ENCODE measurements around the gene SLC6A12.
A peak's percentile ranks its signal among the peaks of the same experiment; 100 is the strongest.
"Not testable (repeated sequence)": the region's sequence is repeated elsewhere in the genome, so short reads cannot be mapped to it uniquely, and the experiment has no call there.

SLC6A12 gene

DNA sequence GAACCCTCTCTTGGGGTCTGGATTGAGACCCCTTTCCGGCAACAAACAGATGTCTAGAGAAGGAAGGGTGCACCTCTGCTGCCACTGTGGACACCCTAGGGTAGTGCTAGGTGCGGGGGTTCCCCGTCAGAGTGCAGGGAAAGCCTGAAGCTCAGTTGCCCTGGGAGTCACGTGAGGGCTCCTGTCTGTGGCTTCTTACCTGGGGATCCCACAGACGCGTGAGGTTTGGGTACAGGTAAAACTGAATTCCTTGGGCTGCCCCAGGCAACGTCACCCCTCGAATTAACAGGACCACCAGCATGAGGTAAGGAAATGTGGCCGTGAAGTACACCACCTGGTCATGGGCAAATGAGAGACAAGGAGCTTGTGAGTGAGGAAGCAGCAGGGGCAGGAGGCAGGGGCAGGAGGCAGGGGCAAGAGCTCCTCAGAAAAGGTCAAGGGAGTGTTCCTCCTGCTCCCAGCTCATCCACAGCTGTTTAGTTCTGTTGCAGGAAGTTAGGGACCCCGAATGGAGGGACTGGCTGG is 21.0 kb upstream of the SLC6A12 start:
- no peak for DNase-seq (ENCODE audit: low read depth)

DNA sequence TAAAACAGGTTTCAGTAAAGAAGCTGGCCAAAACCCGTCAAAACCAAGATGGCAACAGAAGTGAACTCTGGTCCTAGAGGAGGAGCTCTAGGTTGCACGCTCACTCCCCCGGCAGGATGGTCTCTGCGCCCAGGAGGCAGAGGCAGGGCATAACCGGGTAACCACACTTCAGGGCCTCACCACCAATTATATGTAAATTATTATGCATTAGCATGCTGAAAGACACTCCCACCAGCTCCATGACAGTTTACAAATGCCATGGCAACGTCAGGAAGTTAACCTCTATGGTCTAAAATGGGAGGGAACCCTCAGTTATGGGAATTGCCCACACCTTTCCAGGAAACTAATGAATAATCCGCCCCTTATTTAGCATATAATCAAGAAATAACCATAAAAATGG is 20.1 kb upstream of the SLC6A12 start:
- no peak for DNase-seq (ENCODE audit: low read depth)

DNA sequence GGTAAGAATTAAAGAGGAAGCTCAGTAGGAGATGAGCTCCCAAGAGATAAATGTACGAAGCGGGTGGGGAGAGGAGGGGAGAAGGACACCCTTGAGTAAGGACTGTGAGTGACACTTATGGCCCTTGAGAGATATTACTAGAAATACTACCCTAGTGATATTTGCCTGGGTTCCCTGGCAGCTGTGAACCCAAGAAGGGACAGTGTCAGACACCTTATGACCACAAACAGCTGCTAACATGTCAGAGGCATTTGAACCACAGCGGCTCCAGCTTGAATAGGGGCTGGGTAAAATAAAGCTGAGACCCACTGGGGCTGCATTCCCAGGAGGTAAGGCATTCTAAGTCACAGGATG is 19.6 kb upstream of the SLC6A12 start:
- no peak for DNase-seq (ENCODE audit: low read depth)

DNA sequence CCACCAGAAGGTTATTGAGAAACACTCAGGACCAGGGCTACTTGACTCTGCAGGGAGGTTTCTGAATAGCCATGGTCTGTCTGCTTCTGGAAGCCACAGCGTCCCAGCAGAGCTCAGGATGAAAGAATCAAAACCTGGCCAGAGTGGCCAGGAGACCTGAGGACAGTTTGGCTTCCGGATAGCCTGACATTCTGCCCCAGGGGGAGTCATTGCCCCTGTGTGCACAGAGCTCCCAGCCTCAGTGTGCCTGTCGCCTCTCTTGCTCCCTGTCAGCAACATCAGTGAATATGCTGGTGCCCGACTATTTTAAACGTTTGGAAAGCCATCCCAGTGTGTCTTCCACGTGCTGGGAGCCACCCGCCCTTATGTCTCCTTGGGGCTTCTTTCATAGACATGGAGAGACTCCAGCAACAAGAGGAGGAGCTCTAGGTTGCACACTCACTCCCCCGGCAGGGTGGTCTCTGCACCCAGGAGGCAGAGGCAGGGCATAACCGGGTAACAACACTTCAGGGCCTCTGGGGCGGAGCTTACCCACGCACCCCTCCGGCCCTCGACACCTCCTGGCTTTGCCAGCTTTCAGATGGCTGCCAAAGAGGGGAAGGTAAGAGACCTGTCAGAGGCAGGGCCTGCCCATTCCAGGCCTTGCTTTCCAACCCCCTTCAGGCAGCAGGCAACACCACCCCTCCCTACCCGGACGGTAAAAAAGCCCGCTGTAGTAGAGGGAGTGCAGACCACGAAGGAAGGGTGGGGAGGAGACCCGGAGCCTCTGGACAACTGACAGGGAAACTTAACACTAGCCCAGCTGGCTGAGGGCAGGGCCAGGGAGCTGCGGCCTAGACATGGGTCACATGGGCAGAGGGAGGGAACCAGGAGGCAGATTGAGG is 19.0 kb upstream of the SLC6A12 start:
- no peak for DNase-seq (ENCODE audit: low read depth)

DNA sequence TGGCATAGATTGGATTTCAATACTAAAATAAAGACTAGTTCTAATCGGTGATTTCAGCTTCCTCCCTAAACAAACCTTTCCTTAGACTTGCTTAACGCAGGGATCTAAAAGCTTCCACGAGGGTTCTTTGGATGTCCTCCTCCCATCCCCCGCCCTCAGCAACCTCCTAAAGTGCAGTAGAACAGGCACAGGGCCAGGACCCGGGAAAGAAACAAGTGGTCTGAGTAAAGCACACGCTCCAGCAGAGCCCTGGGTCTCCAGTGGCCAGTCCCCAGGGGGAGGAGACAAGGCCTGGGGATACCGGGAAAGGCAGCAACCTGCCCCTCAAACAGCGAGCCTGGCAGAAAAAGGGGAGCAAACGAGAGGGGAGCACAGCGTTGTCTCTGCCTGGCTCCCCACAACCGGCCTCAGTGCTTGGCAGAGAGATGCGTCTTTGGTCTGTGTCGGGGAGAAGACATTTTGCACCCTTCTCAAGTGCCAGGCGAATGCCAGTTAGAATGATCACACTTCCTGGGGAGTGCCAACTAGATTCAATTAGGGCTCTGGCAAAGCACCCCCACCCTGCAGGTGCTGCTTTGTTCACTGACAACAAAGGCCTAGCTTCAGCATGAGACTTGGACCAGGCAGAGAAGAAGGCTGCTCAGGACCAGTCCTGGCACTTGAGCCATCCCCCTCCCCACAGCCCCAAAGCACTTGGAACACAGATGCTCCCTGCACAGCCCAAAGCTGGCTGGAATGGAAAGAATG is 17.1 kb upstream of the SLC6A12 start:
- DNase-seq (ENCODE audit: low read depth): no peak

DNA sequence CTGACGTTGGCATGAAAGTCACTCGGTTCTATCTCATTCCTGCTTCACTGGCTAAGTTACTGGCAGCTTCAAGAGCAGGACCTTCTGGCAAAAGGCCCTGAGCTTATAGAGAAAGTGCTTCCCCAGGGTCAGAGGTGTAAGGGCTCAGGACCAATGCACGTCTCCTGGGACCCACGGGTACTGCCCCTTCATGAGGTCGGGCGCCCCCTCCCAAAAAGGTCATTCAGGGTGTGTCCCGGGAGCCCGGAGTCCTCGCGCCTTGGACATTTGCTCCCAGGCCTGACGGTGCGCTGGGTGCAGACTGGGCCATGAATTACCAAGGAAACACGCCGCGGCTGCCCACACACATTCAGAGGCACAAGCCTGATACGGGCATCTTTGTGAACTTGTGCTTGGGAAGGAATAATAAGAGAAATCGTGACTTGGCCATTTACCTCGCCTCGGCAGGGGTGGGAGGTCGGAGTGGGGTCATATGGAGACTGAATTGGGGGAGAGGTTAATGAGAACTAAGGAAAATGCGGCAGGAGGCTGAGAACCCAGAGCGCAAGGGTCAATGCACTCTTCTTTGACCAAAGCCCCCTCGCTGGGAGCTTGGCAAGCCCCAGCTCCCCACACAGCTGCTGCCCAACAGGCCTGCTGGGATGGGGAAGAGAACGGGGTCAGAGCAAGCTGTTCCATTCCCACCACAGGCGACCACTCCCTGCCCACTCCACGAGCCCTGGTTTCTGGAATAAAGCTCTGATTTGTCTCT is 15.7 kb upstream of the SLC6A12 start:
- DNase-seq (ENCODE audit: low read depth): no peak

DNA sequence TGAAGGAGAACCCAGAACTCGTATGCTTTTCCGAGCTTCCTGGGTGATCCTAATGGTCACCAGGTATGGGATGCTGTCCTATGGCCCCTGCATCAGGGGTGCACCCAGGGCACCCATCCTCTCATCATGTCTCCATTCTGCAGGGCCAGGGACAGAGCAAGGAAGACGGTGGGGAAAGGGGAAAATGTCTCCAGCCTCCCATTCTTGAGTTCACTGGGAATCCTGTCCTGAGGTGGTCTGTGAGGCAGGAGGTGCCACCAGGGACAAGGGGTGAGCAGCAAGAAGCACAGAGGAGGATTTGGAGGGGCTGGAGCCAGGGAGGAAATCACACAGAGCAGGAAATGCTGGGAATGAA is 14.9 kb upstream of the SLC6A12 start:
- DNase-seq (ENCODE audit: low read depth): no peak

DNA sequence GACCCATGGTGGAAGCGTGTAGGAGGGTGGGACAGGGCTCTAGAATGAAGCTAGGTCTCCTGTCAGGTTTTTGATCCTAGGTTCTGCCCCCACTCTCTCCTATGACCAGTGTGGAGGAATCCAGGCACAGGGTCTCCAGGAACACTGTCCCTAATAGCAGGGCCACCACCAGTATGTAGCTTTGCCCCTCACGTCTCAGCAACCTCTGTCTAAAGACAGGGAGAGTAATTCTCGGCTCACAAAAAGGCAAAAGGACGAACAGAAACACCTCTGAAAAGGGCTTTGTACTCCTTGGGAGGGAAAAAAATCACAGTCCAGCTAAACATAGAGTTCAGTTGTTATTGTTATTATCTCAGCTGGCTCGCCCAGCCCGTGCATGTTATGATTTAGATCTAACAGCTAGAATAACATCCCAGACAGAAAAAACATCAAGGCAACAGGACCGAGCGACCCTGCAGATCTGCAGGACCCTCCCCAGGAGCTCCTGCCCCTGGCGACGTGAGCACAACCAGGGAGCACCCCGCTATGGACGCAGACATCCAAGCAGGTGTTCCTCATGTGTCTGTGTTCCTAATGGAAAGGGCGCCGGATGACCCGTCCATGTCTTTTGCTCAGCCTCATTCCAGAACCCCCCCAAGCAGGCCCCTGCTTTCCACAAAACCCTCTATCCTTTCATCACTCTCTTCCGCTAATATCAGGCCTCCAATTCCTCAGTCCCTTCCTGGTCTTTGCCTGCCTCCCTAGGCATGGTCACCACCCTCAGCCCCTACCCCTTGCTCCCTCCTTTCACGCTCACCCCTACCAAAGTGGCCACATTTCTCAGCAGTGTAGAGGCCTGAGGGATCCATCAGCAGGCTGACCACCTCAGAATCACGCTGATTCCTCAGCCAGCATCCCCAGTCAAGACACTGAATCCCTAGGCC is 14.2 kb upstream of the SLC6A12 start:
- no peak for DNase-seq (ENCODE audit: low read depth)

DNA sequence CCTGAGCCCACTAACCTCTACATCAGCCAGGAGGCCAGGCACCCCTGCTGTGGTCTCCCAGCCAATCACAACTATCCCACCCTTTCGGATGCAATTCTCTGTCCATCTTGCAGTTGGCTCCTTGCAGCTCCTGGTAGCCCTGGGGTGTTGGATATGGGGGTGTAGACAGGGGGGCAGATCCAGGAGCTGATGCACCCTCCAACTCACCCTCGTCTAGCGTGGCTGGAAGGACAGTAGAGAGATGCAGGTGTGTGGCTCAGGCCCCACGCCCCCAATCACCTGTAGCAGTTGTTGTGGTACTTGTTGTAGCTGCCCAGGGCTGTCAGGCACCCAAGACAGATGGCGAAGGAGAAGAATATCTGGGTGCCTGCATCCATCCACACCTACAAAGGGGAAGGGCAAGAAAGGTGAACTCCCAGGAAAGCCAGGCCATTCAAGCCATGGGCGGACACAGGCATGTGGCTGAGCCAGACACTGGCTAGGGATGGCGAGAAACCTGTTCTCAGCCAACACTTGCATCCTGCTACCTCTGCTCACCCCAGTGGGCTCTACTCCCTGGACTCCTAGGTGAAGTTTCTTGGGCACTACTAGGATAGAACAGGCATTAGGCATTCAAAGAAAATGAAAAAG is 13.4 kb upstream of the SLC6A12 start:
- DNase-seq (ENCODE audit: low read depth): no peak

DNA sequence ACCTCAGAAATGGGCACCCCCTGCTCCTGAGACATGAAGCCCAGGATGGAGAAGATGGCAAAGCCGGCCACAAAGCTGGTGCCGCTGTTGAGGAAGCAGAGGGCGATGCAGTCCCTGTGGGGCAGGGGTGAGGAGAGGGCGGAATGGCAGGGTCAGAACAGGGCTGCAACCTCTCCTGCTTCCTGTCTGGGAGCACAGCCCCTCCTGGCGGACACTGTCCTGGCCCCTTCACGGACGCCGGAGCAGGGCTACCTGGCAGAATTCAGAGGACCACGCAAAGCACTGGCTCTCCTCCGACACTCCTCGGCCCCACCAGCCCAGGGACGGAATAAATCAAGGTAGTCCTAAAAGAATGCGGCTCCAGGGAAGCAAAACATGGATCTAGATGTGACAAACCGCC is 12.4 kb upstream of the SLC6A12 start:
- no peak for DNase-seq (ENCODE audit: low read depth)

DNA sequence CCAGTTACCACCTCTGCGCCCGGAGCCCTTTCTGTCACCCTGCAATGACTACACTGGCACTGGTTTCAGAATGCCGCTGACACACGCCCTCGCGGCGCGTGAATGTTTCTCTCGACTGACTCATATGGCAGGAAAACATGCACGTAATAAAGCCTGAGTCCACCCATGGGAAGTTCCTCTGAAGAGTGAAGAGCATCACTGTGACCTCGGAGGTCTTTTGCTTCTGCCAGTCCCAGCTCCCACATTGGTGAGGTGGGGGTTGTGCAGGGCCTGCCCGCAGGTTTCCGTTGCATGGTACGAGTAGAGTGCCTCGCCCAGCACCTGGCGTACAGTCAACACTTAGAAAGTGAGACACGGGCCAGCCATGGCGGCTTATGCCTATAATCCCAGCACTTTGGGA is 11.1 kb upstream of the SLC6A12 start:
- no peak for DNase-seq (ENCODE audit: low read depth)

DNA sequence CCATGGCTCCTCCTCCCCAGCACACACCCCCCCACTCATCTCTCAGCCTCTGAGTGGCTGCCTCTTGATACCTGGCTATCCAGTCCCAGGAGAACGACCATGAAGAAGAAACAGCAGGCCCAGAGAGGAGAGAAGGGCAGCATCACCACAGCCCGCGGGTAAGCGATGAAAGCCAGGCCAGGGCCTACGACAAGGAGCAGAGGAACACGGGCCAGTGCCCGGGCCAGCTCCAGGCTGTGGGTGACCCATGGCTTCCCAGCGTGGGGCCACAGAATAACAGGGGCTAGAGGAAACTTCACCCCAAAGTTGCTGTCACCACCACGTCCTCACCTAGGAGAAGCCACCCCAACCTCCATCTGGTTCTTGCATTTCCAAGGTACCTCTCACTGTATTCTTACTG is 10.4 kb upstream of the SLC6A12 start:
- no peak for DNase-seq (ENCODE audit: low read depth)

DNA sequence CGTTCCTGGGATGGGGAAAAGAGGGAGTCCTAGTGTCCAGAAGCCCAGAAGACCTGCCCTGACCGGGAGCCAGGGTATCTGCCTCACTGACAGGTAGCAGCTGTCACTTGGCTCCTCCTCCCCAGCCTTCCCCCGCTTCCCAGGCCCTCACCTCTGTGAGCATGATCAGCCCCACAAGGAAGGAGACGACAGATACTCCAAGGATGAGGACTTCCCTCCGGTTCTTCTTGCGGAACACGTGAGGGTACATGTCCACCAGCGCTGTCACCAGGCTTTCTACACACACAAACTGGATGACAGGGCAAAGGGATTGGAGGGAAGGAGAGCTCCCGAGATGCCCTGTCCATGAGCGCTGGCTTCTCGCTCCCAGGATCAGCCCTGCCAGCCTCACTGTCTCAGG is 9.9 kb upstream of the SLC6A12 start:
- no peak for DNase-seq (ENCODE audit: low read depth)

DNA sequence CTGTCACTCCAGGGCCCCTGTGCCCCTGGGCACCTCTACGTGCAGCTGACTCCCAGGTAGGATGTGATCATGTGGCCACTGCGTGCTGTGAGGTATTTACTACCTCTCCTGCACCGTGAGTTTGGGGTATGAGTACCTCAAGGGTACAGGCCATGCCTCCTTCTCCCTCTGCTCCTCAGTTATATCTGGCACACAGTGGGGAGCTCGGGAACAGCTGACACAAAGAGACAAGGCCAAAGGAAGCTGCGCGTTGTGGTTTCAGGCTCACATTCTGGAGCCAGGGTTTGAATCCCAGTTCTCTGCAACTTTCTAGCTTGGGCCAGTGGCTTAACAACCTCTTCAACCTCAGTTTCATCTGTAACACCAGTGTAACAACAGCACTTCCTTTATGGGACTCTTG is 7.8 kb upstream of the SLC6A12 start:
- no peak for DNase-seq (ENCODE audit: low read depth)

DNA sequence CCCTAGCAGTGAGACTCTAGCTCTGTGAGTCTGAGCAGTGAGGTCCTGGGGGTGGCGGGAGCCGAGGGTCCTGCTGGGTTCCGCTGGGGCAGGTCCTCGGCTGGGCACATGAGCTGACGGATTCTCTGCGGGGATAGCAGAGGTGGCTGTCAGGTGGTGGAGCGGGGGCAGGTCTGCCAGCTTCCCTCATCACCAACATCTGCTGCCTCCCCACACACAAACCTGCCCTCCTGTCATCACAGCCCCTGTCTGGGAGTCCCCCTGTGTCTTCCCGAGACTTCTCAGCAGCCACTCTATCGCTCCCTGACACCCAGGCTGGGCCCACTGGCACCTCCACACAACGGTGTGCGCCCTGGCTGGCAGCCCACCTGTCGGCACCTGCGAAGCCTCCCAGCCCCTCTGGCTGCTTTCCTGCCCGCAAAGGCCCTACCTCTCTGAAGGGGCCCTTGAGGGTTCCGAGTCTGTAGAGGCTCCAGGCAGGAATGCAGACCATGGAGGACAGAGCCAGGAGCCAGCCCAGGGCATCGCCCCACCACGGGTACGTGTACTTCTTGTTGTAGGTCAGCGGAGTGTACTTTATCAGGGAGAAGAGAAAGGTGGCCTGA is 7.1 kb upstream of the SLC6A12 start:
- no peak for DNase-seq (ENCODE audit: low read depth)

DNA sequence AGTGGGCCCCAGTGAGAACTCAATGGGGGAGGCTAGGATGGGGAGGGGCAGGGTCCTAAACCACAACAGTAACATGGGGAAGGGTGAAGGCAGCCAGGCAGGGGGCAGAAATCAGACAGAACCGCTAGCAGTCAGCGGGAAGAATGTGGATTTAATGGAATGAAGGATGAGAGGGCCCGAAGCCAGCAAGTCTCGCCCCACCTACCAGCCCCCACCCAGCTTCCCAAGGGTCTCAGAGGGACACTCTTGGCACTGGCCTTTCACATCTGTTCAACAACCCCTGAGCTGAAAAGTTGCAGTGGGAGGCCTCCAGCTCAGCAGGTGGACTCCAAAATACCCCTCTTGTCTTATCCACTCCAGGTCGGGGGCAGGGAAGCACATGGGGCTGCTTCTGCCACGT is 6.5 kb upstream of the SLC6A12 start:
- no peak for DNase-seq (ENCODE audit: low read depth)

DNA sequence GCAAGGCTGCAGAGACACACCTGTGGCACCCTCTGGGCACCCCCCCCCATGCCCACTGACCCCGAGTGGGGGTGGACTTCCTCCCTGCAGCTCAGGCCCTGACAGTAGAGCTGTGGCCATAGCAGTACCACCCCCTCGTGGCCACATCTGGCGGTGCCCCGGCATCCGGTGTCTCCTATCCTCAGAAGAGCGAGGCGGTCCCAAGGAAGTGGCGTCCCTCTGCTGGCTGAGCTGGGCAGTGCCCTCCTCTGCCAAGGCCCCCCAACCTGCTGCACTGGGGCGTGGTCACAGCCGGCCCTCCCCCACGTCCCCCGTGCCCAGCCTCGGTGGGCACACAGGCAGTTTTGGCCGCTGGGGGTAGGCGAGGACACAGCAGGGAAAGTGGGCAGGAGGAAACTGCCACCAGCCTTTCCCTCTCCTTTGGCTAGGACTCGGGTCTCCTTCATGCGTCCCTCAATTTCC is 6.0 kb upstream of the SLC6A12 start:
- peak; percentile 23 for DNase-seq (ENCODE audit: low read depth)

DNA sequence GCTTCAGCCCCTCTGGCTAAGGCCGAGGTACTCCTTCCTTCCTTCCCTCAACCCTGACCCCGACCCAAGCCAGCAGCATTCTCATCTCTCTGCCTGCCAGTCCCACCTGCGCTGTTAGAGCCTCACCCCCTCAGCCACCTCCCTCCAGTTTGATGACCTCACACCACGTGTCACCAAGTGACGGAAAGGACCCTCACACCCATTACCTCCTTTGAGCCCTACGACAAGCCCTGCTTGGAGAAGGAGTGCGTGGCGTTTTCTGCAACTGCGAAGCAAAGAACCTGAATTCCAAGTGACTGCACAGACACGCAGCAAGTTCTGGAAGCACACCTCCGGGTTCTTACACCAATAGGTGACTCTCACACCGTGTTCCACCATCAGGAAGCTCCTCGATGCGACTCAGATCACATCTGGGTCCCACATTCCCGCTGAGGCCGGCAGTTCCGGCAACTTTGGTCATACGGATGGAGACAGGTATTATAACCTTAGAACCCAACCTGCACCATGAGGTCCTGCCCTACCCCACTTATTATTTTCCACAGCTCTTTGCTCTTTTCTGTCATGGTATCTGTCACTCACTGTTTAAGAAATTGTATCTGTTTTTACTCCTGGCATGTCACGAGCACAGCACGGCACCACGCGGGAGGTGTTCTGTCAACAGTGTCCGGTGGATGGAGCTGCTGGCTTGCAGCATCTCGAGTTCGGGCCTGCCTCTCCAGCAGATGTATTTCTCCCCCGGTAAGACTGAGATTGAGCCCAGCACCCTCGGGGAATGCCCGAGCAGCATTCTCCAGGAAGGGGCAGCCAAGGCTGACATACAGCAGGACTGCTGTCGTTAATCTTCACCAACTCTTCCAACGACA is 5.0 kb upstream of the SLC6A12 start:
- DNase-seq (ENCODE audit: low read depth): no peak

DNA sequence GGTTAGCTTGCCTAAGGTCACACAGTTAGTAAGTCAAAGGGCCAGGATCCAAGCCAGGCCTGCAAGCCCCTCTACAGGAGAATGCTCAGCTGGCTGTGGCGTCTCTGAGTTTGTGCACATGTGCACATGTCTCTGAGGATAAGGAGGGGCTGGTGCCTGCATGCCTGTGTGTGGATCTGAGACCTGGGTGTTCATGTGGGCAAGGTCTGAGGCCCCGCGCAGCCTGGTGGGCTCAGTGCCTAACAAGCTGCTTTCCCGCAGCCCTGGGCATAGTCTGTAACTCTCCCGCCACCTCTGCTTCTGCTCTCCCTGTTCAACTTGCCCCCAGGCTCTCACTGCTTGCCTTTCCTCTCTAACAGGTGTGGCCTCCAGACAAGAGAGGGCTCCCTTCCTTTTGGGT is 4.3 kb upstream of the SLC6A12 start:
- no peak for DNase-seq (ENCODE audit: low read depth)

DNA sequence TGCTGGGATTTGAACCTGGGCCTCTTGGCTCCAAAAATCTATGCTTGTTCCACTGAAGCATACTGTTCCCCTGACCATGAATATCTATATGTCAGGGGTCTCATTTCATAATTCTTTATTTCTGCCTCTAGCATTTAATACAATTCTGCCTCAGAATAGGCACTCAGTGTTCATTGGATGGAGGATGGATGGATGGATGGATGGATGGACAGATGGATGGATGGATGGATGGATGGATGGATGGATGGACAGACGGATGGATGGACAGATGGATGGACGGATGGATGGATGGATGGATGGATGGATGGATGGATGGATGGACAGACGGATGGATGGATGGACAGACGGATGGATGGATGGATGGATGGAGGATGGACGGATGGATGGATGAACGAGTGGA is 3.1 kb upstream of the SLC6A12 start:
- DNase-seq (ENCODE audit: low read depth): not testable (repeated sequence)

All from activated gamma-delta T cell treated with anti-CD3 and anti-CD28 coated beads, Interleukin-2, amount 50 U/mL, for 16 hours (primary cell).